Measurements from ENCODE around the gene PLEKHA5.
"Not testable (repeated sequence)": the region's sequence is repeated elsewhere in the genome, so short reads cannot be mapped to it uniquely, and the experiment has no call there.

Gene PLEKHA5

DNA sequence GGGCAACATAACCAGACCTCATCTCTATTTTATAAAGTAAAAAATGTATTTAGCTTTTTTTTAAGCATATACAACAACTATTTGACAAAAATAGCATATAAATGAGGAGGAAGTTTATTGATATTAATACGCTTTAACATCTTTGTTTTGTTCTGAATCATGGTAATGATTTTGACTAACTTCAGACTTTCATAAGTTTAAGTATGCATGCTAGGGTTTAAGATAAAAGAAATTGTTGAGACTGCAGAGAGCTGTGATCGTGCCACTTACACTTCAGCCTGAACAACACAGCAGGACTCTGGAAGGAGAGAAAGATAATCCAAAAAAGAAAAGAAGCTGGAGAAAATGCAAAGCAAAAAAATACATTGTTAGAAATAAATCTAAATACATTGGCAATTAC, 221.8 kb downstream of the PLEKHA5 start:
- no peak for DNase-seq

DNA sequence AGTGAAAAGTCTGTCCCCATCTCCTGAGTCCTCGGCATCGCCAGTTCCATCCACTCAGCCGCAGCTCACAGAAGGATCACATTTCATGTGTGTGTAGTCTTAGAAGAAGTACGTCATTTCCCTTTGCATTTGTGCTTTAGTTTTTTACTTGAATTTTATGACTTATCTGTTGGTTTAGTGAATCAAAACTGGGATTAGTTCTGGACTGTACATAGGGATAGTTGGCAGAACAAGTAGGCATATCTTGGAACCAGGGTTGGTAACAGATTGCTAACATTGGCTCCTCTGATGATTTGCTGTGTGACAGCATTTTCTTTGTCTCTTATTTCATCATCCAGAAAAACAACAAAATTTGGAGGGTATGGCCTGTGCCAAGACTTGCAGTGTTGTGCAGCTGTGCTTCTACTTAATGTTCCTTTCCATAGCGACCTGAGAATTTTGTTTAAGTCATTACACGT, 240.2 kb downstream of the PLEKHA5 start:
- DNase-seq, result no peak

DNA sequence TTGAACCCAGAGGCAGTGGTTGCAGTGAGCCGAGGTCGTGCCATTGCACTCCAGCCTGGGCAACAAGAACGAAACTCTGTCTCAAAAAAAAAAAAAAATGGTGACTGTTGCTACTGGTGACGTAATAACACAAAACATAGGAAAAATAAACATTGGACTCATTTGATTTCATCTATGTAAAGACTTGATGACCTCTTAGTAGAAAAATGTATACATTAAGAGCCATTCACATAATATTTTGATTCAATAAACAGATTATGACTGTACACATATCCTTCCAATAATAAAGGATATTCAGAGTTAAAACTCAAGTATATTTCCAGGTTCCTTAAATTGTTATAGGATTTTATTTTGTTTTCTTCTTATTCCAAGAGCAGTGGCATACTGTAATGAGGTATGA, 244.1 kb downstream of the PLEKHA5 start:
- DNase-seq, result no peak

DNA sequence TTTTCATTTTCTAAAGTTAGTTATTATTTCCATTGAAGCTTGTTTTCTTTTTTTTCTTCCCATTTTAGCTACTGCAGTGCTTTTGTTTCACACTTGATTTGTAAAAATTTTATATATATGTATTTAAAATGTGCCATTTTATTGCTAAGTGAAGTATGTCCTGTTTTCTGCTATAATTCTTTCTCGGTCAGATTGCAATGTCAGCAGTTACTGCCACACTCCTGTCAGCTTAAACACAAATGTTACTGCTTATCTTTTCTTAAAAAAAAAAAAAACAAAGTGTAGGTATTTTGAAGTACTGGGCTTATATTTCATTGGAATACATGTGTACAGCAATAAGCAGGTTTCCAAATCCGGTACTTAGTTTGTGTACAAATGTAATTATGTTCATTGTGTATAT, 246.4 kb downstream of the PLEKHA5 start:
- no peak for DNase-seq

DNA sequence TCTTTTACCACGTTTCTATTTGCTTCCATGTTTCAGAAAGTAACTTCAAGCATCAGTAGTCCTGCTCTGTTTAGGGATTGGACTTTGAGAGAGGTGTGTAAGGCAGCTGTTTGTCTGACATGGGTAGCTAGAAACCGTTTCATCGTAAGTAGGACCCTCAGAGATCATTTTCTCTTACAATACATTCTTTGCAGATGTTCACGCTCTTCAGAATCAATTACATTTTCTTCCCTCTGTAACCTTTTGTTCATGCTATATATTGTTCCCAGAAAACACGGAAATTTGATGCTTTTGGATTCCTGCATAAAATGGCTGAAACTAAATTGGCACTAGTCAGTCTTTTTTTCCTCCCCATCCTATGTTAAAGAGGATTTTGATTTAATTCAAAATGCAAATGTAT, 247.2 kb downstream of the PLEKHA5 start:
- no peak for DNase-seq

DNA sequence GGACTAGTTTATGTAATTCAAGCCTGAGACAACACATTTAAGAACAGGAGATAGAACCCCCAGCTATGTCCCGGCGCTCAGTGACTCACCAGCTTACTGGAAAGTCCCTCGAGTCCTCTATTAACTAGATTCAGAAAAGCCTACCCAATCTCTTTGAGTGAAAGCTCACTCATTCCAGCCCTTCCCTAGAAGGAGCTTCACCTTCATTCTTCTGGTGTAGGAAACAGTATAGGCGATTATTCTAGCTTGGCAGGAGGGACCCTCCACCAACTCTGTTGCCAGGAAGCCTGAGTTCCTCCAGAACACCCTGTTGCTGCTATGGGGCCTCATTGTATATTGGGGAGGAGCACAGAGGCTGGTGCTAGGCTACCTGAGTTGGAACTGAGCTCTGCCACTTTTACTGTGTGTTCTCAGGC, 252.6 kb downstream of the PLEKHA5 start:
- DNase-seq, result peak; percentile 44

DNA sequence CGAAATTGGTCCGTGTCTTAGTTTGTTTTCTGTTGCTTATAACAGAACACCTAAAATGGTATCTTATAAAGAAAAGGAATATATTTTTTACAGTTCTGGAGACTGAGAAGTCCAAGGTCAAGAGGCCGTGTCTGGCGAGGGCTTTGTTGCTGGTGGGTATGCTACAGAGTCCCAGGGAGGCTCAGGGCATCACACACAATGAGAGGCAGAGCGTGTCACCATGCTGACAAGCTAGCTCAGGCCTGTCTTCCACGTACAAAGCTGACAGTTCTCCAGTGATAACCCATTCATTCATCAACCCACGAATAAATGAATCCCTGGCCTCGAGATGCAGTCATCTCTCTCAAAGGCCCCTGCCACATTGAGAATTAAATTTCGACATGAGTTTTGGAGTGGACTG, 253.0 kb downstream of the PLEKHA5 start:
- no peak for DNase-seq

DNA sequence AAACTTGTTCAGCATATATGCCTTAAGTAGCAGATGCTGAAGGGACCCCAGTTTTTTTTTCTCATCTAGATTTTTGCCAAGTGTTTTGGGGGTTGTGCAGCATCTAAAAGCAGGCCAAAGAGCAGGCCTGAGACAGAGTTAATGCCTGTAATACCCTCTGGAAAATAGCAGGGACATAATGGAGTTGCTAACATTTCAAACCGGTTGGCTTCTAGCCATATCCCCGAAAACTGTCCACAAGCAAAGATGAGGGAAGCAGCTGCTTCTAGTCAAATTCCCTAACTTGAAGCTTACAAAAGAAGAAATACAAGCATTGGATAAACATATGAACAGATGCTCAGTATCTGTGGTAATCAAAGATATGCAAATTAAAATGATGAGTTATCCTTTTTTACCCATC, 257.6 kb downstream of the PLEKHA5 start:
- DNase-seq, result no peak

DNA sequence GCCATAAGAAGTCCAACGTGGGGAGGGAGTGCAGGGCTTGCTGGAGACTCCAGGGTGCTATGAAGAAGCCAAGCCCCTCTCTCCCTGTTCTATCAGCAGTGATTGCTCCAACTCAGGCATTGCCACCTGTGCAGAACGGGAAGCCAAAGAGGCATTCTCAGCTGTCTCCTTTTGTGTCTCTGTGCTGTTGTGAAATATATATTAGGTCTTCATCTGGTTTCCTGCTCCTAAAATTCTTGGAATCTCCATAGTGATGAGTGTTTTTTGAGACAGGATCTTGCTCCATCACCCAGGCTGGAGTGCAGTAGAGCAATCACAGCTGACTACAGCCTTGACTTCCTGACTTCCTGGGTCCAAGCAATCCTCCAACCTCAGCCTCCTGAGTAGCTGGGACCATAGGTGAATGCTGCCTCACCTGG, 258.6 kb downstream of the PLEKHA5 start:
- no peak for DNase-seq

DNA sequence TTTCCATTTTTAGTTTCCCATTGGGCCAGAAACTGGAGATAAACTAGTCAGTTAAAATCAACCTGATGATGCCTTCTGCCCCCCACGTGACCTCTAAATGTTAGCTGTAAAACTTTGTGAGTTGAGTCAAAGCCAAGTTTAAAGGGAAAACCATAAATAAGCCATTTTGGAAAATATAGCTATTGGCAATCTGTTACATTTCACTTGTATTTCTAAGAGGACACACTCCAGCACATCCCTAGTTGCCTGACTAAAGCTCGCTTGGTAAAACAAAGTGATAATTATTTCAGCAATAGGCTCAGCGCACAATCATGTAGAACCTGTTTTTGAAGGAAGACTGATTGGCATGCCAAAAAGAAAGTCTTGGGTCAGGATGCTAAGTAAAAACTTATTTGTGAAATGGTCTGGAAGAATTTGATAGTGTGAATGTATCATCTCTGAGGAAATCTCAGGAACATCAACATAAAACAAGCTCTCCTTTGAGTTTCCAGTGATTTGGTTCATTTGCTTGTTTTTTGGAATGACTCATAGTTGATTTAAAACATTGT, 260.6 kb downstream of the PLEKHA5 start:
- no peak for DNase-seq

DNA sequence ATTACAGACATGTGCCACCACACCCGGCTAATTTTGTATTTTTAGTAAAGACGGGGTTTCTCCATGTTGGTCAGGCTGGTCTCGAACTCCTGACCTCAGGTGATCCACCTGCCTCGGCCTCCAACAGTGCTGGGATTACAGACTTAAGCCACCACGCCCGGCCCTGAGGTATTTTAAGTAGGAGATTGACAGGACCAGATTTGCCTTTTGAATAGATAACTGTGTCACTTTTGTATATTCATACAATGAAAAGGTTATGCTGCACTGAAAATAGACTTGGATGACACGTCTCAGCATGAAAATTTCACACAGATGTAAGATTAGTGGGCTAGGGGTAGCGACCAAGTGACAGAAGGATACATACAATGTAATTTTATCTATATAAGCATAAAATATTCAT, 263.1 kb downstream of the PLEKHA5 start:
- DNase-seq, result not testable (repeated sequence)

DNA sequence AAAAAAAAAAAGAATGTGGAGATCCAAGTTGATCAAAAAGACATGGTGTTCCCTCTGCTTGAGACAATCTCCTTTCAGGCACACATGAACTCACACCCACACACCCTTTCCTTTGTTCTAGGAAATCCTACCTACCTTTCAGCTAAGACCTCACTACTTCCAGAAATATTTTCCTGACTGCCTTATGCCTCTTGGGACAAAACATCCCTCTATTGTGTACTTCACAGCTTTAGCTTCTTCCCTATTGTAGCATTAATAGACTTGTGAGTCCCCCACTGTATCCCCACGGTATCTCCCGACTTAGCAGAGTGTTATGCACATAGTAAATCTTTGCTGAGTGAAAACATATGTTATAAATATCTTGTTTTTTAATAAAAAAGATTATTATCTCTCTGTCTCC, 264.9 kb downstream of the PLEKHA5 start:
- no peak for DNase-seq

DNA sequence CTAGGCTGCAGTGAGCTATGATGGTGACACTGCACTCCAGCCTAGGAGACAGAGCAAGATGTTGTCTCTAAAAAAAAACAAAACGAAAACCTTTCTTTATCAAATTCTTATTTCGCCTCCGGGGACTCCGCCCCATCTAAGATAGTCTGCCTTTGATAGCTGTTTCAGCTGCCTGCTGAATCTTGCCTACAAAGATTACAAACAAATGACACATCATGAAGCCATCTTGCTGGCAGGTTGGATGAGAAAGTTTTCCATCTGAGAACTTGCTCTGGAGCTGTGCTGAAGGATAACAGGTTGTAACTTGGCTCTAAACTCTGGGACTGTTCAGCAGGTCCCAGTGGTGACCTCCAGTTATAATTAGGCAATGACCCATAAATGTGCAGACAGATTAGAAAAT, 268.0 kb downstream of the PLEKHA5 start:
- no peak for DNase-seq

DNA sequence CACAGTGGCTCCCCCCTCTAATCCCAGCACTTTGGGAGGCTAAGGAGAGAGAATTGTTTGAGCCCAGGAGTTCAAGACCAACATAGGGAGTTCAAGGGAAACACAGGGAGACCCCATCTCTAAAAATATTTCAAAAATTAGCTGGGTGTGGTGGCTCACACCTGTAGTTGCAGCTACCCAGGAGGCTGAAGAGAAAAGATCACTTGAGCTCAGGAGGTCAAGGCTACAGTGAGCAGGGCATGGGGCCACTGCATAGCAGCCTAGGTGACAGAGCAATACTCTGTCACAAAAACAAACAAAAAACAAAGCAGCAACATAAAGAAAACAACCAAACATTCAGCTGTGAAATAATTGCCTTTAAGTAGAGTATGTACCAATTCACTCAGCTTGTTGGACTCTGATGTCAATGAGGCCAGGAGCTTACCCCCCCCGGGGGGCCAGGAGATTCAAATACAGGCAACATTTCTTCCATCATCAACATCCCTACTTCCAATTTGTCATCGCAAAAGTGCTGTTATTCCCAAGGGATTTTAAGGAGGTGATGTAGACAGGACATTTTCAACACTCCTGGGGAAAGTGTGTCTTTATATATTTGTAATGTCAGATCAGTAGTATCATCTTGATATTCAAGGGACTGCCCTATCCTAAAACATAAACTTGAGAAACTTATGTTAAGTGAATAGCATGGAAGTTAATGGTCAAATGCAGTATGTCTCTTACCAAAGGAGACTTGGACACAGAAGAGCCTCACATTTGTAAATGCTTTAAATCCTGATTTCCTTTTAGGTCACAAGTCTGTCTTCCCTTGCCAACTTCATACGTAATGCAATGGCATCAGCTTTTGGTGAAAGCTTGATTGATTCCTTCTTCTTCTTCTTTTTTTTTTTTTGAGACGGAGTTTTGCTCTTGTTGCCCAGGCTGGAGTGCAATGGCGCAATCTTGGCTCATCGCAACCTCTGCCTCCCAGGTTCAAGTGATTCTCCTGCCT, 269.1 kb downstream of the PLEKHA5 start:
- no peak for DNase-seq

DNA sequence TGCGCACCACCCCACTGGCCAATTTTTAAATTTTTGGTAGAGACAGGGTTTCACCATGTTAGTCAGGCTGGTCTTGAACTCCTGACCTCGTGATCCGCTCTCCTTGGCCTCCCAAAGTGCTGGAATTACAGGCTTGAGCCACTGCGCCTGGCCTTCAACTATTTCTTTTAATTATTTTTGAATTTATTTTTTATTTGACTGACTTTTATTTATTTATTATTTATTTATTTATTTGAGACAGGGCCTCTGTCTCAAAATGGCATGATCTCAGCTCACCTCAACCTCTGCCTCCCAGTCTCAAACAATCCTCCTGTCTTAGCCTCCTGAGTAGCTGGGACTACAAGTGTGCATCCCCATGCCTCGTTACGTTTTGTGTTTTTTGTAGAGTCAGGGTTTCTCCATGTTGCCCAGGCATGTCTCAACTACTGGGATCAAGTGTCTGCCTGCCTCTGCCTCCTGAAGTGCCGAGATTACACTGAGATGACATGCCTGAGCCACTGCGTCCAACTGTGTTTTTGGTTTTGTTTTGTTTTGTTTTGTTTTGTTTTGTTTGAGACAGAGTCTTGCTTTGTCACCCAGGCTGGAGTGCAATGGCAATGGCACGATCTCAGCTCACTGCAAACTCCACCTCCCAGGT, 271.2 kb downstream of the PLEKHA5 start:
- not testable (repeated sequence) for DNase-seq

DNA sequence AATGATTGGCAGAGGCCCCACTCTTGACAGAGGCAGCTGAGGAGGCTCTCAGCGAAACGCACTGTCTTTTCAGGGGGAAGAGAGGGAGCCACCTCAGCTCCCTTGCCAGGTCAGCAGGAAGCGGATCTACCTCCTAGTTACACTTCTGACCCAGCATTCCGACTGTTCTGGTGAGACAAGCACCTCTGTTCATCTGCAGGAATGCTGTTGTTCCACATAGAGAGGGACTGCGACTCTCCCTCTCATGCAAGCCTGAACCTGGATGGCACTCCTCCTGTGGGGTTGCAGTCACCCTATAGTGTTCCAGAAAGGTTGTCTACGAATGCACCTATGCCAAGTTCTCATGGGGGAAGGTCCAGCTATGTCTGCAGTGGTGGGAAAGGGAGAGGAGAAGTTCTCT, 272.7 kb downstream of the PLEKHA5 start:
- DNase-seq, result no peak

DNA sequence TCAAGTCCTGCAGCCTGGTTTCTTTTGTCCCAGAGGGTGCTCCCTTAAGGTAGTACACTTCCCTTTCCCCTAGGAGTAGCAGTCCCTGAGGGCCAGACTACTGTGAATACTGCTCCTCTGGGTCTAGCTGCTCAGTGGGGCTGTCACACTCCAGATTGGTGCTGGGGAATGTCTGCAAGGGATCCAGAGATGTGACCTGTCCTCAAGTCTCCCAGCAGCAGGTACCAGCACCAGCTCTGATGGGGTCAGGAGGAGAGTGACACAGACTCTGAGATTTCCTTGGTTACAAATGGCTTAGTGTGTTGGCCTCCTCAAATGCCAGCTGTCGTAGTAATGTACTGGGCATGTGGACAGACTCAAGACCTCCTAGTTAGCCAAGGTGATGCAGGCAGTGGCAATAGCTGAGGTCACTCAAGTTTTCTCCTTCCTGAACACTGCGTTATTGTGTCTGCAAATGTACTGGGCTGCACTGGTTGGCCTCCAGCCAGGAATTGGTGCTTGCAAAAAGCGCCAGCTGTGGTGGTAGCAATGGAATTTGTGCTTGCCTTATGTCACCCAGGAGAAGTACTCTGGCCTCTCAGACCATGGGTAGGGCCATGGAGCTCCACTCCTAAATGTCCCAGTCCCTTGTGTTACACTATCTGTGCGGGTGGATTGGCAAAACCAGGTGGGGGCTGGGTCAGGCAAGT, 273.4 kb downstream of the PLEKHA5 start:
- no peak for DNase-seq

DNA sequence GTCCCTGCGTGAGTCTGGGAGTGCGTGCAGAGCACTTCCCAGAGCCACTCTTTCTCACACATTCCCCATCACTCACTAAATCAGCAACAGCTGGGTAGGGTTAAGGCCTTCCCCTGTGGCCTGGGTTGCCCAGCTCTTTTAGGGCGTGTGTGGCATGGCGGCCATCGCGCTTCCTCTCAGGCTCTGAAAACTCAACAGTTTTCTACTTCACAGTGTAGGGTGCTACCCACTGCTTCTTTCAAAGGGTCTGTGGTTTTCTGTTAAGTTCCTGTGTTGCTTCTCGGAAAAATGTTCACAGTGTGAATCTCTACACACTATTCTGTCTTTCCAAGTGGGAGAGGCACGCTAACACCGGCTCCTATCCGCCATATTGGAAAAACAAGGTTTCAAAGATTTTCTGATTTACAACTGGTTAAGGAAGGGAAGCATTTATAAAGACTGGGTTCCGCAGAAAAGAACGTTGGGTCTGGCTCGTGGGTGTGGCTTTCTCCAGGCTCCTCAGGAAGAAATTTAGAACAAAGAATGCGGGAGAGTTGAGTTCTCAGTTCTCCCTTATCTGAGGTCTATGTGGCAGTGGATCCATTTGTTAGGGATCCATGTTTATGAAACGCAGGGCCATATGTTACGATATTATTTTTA, 274.8 kb downstream of the PLEKHA5 start:
- DNase-seq, result peak; percentile 46

DNA sequence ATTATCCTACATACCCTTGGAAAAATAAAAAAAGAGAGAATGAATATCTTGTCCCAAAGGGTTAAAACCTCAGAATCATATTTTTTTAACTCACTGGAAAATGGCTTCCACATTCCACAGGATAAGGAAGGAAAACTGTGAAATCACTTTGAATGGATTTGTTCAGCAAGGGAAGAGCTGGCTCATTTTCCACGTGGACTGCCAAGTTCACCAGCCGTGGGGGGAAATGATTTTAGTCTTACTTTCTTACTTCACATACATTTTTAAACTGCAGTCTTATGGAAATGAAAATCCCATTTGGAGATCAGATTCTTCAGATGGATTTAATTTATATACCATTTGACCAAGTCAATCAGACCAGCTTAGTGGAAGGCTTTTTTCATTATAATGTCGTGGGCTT, 279.8 kb downstream of the PLEKHA5 start:
- DNase-seq, result no peak

DNA sequence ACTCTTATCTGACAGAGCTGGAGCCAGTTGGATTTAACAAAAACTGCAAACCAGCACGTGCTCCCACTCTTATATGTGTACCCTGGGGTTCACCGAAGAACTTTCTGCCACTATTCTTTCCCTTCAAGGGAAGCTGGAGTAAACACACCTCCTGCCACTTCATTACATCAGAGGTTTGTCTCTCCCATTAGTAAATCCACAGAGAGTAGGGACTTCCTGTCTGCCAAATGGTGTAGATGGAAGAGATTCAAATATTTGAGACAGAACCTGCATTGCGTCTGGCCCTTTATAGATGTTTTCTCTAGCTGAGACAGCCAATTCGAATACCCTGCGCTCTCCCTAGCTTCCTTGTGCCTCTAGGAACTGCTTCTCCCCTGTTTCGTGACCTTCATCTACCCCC, 280.7 kb downstream of the PLEKHA5 start:
- DNase-seq, result no peak

DNA sequence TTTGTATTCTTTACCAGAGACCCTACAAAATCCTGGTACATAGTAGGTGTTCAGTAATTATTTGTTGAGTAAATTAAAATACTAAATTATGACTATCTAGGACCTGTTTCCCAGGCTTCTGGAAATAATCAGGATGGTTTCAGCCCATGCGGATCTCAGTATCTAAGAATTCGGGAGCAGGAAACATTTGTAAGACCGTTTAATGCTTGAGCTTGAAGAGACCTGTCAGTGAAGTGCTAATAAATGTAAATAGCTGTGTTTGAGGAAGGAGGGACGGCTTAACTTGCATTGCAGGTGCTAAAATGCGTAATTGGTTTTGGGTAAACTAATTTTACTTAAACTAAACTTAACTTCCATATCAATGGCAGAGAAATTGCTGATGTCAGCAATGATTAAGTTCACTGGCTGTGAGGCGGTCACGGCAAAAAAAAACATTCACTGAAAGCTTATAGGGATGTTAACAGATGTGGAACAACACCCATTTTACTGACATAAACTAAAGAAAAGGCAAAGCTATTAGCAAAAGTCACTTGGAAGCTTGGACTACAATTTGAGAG, 281.2 kb downstream of the PLEKHA5 start:
- no peak for DNase-seq

All from CD4-positive, alpha-beta T cell treated with Interleukin-4 for 4 hours (primary cell).